Cardiac muscle cell (in vitro differentiated cells and primary cell): ENCODE measurements around the gene SUSD1. TPM values are rescaled to one million over a fixed set of nuclear protein-coding genes. Genes with fewer than 3 reads are reported as not detected.
A peak's percentile ranks its signal among the peaks of the same experiment; 100 is the strongest.

Source experiments
- DNase-seq, 2 donors: peaks; one replicate each; pipeline versions ENCODE4 v3.0.0 to v3.0.0-alpha.2; 2010 to 2017; ENCODE audit warnings: low read depth in 1 of 2, low spot score in 1 of 2
- H3K27ac ChIP-seq: fragments of 200-600 bp; sonication (generic); 2 replicates; pipeline ENCODE4 v1.5.1; 2016
- H3K27me3 ChIP-seq: fragments of 200-600 bp; sonication (generic); 2 replicates; pipeline ENCODE4 v1.6.0; 2016; ENCODE audit warnings: control low read depth
- H3K36me3 ChIP-seq: fragments of 200-600 bp; sonication (generic); 2 replicates; pipeline ENCODE4 v1.5.1; 2016; ENCODE audit warnings: control low read depth
- H3K4me1 ChIP-seq: fragments of 200-600 bp; sonication (generic); 2 replicates; pipeline ENCODE4 v1.8.1; 2017; ENCODE audit warnings: low read depth, mild to moderate bottlenecking, mixed run types
- H3K4me3 ChIP-seq: fragments of 200-600 bp; sonication (generic); 2 replicates; pipeline ENCODE4 v1.5.1; 2016; ENCODE audit warnings: mild to moderate bottlenecking
- H3K9me3 ChIP-seq: fragments of 200-600 bp; sonication (generic); 2 replicates; pipeline ENCODE4 v1.5.1; 2017; ENCODE audit warnings: low read depth, mild to moderate bottlenecking, control low read depth
- polyA plus RNA-seq: library from polyadenylated mRNA; unstranded; fragments of >200 nt; fragmentation: Nextera tagmentation; extraction: Ambion mirVana; gene quantifications from 2 replicates; pipeline ENCODE4 v1.2.1, GENCODE V29; 2016
- total RNA-seq: library from RNA; depleted of rRNA; stranded (reverse); fragments of >200 nt; gene quantifications from 2 replicates; pipeline ENCODE4 v1.2.3, GENCODE V29; 2016
- TF ChIP-seq, protein P1 (sequence below): IDR thresholded peaks from 2 replicates; pipeline ENCODE4 v1.5.1; 2012; ENCODE audit warnings: low read depth, mild to moderate bottlenecking, low read length

Gene SUSD1
- total and polyA plus RNA-seq, 2 experiments from 2014 or later: 9.7 to 15.2 TPM

DNA sequence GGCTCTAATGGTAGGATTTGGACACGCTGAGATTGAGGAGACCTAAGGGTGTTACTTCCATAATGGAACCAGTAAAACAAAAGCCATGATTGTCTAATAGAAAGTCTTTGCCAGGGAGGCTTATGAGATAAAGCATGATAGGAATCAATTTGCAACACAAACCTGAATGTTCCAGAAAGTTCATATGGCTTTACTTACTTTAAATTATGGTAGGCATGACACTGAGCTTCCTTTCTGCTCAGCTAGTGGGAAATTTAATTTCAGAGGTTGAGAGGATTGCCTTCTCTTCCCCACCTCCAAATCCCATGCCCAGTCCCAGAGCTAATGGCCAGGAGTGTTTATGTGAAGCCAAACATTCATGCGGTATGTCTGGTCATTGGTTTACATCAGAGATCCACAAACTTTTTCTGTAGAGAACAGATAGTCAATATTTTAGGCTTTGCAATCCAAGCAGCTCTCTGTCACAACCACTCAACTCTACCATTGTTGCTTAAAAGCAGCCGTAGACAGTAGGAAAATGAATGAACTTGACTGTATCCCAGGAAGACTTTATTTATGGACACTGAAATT is 164.0 kb downstream of the SUSD1 start:
- Histone ChIP-seq H3K4me3 (no peak overlapping the region), H3K36me3 (no peaks in the 10 kb centered on the region), H3K27ac (no peak overlapping the region), H3K27me3 (no peaks in the 10 kb centered on the region), H3K9me3 (no peaks in the 10 kb centered on the region), H3K4me1 (no peaks in the 10 kb centered on the region)
- TF ChIP-seq, protein P1, sequence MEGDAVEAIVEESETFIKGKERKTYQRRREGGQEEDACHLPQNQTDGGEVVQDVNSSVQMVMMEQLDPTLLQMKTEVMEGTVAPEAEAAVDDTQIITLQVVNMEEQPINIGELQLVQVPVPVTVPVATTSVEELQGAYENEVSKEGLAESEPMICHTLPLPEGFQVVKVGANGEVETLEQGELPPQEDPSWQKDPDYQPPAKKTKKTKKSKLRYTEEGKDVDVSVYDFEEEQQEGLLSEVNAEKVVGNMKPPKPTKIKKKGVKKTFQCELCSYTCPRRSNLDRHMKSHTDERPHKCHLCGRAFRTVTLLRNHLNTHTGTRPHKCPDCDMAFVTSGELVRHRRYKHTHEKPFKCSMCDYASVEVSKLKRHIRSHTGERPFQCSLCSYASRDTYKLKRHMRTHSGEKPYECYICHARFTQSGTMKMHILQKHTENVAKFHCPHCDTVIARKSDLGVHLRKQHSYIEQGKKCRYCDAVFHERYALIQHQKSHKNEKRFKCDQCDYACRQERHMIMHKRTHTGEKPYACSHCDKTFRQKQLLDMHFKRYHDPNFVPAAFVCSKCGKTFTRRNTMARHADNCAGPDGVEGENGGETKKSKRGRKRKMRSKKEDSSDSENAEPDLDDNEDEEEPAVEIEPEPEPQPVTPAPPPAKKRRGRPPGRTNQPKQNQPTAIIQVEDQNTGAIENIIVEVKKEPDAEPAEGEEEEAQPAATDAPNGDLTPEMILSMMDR: no peak
- no peak for DNase-seq

DNA sequence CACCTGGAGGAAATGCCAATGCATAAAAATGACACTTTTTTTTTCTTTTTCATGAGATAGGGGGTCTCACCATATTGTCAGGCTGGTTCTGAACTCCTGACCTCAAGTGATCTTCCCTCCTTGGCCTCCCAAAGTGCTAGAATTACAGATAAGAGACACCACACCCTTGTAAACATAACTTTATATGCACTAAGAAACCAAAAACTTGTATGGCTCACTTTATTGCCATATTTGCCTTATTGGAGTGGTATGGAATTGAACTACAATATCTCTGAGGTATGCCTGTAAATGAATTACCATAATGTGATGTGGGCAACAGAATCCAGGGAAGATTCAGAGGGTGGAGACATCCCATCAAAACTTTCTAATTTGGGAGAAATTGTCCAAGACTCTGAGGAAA is 164.6 kb downstream of the SUSD1 start:
- H3K4me1 ChIP-seq: no peaks in the 10 kb centered on the region
- DNase-seq: no peak
- H3K9me3 ChIP-seq: no peaks in the 10 kb centered on the region
- no peak overlapping the region for H3K27ac ChIP-seq
- H3K27me3 ChIP-seq: no peaks in the 10 kb centered on the region
- no peaks in the 10 kb centered on the region for H3K36me3 ChIP-seq
- TF ChIP-seq, protein P1: no peak
- H3K4me3 ChIP-seq: no peak overlapping the region

DNA sequence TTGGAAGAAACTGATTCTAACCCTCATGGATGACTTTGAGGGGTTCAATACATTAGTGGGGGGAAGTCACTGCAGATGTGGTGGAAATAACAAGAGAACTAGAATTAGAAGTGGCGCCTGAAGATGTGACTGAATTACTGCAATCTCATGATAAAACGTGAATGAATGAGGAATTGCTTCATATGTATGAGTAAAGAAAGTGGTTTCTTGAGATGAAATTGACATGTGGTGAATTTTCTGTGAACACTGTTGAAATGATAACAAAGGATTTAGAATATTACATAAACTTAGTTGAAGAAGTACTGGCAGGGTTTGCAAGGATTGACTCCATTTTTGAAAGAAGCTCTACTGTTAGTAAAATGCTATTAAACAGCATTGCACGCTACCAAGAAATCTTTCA is 165.4 kb downstream of the SUSD1 start:
- Histone ChIP-seq H3K4me3 (no peak overlapping the region), H3K36me3 (no peaks in the 10 kb centered on the region), H3K4me1 (no peaks in the 10 kb centered on the region), H3K9me3 (no peaks in the 10 kb centered on the region), H3K27me3 (no peaks in the 10 kb centered on the region), H3K27ac (no peak overlapping the region)
- TF ChIP-seq, protein P1: no peak
- peak in 1 of 2 donors; percentile 59 for DNase-seq

DNA sequence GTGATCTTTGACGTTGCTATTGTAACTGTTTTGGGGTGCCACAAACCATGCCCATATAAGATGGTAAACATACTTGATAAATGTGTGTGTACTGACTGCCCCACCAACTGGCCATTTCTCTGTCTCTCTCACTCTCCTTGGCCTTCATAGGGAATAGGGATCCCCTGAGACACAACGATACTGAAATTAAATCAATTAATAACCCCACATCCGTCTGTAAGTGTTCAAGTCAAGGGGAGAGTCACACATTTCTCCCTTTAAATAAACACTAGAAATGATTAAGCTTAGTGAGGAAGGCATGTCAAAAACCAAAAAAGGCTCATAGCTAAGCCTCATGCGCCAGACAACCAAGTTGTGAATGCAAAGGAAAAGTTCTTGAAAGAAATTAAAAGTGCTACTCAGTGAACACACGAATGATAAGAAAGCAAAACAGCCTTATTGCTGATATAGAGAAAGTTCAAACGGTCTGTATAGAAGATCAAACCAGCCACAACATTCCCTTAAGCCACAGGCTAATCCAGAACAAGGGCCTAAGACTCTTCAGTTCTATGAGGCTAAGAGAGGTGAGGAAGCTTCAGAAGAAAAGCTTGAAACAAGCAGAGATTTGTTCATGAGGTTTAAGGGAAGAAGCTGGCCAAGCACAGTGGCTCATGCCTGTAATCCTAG is 167.4 kb downstream of the SUSD1 start:
- Histone ChIP-seq H3K4me1 (no peaks in the 10 kb centered on the region), H3K27me3 (no peaks in the 10 kb centered on the region), H3K36me3 (no peaks in the 10 kb centered on the region), H3K4me3 (no peak overlapping the region), H3K9me3 (no peaks in the 10 kb centered on the region), H3K27ac (no peak overlapping the region)
- TF ChIP-seq, protein P1: no peak
- no peak for DNase-seq

GRCh38 chr9:112006361-112007020 is 168.6 kb downstream of the SUSD1 start:
- Histone ChIP-seq H3K4me1 (no peaks in the 10 kb centered on the region), H3K36me3 (no peaks in the 10 kb centered on the region), H3K27ac (no peak overlapping the region), H3K4me3 (no peak overlapping the region), H3K9me3 (no peaks in the 10 kb centered on the region), H3K27me3 (no peaks in the 10 kb centered on the region)
- TF ChIP-seq, protein P1: no peak
- DNase-seq: no peak
